Gastrocnemius medialis (tissue), 4 donors: Measurements from ENCODE around the gene MTMR1.

Source experiments
- POLR2A ChIP-seq, 2 donors: fragments of 450-650 bp; IDR thresholded peaks; one replicate each; pipeline ENCODE4 v1.6.1; 2017; ENCODE audit warnings: antibody characterized with exemption in 2 of 2, mild to moderate bottlenecking in 2 of 2, moderate library complexity in 2 of 2
- TF ChIP-seq, protein P1 (sequence below), 5 experiments: fragments of 450-650 bp in 3 of 5; fragments of 200-600 bp in 2 of 5; sonication (generic) in 2 of 5; IDR thresholded peaks in 4 of 5; conservative IDR thresholded peaks in 1 of 5; 1 replicate in 4 of 5; 2 replicates in 1 of 5; pipeline ENCODE4 v1.5.1; 2016 to 2019; ENCODE audit warnings: antibody characterized with exemption in 5 of 5, mild to moderate bottlenecking in 3 of 5, moderate library complexity in 3 of 5

- TF ChIP-seq, protein P1, sequence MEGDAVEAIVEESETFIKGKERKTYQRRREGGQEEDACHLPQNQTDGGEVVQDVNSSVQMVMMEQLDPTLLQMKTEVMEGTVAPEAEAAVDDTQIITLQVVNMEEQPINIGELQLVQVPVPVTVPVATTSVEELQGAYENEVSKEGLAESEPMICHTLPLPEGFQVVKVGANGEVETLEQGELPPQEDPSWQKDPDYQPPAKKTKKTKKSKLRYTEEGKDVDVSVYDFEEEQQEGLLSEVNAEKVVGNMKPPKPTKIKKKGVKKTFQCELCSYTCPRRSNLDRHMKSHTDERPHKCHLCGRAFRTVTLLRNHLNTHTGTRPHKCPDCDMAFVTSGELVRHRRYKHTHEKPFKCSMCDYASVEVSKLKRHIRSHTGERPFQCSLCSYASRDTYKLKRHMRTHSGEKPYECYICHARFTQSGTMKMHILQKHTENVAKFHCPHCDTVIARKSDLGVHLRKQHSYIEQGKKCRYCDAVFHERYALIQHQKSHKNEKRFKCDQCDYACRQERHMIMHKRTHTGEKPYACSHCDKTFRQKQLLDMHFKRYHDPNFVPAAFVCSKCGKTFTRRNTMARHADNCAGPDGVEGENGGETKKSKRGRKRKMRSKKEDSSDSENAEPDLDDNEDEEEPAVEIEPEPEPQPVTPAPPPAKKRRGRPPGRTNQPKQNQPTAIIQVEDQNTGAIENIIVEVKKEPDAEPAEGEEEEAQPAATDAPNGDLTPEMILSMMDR (IDR thresholded peaks at IDR 0.05 in 4 of 5, conservative IDR thresholded peaks at IDR 0.05 in 1 of 5) = no peak
- no peak for TF ChIP-seq POLR2A (IDR thresholded peaks at IDR 0.05)
Observed at GRCh38 chrX:150731795-150732194, 38.6 kb downstream of the MTMR1 start.
